Stomach (tissue), 4 donors: ENCODE measurements around the gene MBNL2.

Source experiments
- POLR2A ChIP-seq, 4 donors: fragments of 450-650 bp; IDR thresholded peaks; one replicate each; pipeline ENCODE4 v1.6.1; 2016; ENCODE audit warnings: antibody characterized with exemption in 4 of 4, control low read depth in 2 of 4, mild to moderate bottlenecking in 1 of 4, moderate library complexity in 1 of 4
- TF ChIP-seq, protein P1 (sequence below), 7 experiments: fragments of 450-650 bp in 4 of 7; fragments of 200-600 bp in 3 of 7; sonication (generic) in 3 of 7; IDR thresholded peaks; one replicate each; pipeline ENCODE4 v1.5.1; 2016 to 2019; ENCODE audit warnings: antibody characterized with exemption in 7 of 7, control low read depth in 2 of 7, mild to moderate bottlenecking in 1 of 7

DNA sequence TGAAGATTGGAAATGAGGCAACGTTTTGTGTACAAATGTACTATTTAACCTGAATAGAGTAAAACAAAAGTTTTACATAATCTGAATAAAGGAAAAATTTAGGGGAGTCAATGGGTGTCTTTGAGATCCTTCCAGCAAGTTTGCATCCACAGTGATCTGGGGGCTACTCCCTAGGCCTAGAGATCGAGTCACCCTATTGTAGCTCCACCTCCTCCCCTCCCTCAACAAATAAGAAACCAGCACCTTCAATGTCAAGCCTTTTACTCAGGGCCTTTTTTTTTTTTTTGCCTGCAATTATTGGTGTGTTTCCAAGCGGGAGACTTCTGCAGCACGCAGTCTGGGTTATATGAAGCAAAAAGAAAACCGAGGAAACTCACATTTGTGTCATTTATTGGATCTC, 195.6 kb downstream of the MBNL2 start:
- TF ChIP-seq, protein P1, sequence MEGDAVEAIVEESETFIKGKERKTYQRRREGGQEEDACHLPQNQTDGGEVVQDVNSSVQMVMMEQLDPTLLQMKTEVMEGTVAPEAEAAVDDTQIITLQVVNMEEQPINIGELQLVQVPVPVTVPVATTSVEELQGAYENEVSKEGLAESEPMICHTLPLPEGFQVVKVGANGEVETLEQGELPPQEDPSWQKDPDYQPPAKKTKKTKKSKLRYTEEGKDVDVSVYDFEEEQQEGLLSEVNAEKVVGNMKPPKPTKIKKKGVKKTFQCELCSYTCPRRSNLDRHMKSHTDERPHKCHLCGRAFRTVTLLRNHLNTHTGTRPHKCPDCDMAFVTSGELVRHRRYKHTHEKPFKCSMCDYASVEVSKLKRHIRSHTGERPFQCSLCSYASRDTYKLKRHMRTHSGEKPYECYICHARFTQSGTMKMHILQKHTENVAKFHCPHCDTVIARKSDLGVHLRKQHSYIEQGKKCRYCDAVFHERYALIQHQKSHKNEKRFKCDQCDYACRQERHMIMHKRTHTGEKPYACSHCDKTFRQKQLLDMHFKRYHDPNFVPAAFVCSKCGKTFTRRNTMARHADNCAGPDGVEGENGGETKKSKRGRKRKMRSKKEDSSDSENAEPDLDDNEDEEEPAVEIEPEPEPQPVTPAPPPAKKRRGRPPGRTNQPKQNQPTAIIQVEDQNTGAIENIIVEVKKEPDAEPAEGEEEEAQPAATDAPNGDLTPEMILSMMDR (IDR thresholded peaks at IDR 0.05), result no peak
- TF ChIP-seq POLR2A (IDR thresholded peaks at IDR 0.05), result no peak
